ENCODE results near the gene IFIT2. TPM values are rescaled to one million over a fixed set of nuclear protein-coding genes. Genes with fewer than 3 reads are reported as not detected.
"Not testable (repeated sequence)": the region's sequence is repeated elsewhere in the genome, so short reads cannot be mapped to it uniquely, and the experiment has no call there.

The IFIT2 gene
- total RNA-seq, 1 donor from 2014 or later: 23.7 TPM

DNA sequence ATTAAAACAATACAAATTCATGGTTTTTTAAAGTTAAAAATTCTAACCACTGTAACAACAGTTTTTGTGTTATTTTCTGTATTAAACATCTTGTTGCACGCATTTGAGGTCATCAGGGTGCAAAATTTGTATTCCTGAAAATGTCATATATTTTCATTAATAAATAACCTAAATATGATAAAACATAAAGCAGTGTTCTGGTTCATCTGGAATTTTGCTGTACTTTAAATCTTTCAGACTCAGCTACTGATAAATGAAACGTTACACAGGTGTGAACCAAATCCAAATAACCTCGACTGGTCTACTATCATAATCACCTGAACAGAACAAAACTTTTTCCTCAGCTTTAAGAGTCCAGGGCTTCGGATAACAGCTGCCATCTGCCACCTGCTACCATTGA is 6.9 kb downstream of the IFIT2 start:
- DNase-seq: no peak

DNA sequence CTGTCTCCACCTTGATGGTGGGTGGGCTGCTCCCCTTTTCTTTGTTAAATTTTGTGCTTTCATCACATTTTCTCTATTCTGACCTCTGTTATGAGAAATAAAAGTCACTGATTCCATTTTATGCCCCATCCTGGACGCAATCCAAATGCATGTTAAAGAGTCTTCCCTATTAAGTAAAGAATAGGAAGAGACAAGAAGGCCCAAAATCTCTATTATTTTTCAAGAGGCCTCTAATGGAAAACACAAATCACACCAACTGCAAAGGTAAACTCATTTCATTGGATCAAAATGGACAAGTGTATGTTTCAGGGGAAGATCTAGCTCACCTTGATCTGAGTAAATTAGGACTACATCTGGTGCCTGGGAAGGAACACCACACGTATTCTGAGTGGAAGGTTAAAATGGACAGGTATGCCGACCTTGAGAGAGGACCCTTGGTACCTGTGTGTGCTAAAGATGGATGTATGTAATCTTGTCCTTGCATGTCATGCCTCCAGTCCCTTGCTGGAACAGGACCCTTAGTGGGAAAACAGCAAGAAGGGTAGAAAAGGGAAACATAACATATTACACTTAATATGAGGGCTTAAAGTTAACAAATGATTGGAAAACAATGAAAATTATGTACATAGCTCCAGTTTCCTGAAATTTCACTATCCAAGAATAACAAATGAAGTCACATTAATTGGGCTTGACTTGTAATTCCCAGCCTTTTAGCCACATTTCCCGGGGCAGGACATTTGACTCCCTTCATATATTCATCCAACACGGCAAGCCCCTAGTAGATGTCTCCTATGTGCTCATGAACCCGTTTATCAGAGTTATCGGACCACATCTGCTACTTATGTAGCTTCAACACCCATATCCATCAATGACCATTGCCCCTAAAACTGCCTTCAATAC is 7.6 kb downstream of the IFIT2 start:
- peak; percentile 17 for DNase-seq

- no peak for DNase-seq
These were observed 8.4 kb downstream of the IFIT2 start for GRCh38 chr10:89310056-89310893.

DNA sequence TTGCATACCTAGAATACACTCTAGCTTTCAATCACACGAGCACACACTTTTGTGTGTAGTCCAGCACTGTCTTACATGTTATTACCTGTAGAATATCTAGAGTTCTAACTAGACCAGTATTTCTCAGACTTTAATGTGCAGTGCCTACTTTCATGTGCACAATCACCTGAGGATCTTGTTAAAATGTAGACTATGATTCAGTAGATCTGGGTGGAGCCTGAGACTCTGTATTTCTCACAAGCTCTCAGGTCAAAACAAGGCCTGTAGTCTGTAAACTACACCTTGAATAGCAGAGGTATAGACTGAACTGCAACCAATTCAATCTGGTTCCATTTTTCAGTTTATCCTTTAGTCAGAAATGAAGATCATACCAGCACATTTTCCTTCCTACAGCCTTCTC is 11.1 kb downstream of the IFIT2 start:
- no peak for DNase-seq

DNA sequence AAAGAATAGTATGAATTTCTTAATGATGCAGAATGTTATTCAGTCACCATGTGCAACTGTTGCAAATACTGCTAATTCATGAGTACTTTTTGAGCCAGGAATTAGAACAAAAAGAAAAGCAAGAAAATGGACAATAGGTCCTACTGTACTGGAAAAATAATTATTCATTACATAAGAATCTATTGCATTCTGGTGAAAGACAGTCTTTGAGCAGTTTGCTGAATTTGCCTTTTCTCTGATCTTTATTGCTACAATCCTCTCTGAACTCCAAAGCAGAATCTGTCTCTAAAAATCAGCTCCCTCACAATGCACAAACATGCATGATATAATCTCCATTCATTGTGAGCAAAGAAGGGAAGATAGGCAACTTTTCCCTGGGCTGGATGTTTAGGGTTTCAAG is 12.8 kb downstream of the IFIT2 start:
- DNase-seq: no peak

DNA sequence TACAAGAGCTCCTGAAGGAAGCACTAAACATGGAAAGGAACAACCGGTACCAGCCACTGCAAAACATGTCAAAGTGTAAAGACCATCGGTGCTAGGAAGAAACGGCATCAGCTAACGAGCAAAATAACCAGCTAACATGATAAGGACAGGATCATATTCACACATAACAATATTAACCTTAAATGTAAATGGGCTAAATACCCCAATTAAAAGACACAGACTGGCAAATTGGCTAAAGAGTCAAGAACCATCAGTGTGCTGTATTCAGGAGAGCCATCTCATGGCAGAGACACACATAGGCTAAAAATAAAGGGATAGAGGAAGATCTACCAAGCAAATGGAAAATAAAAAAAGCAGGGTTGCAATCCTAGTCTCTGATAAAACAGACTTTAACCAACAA is 16.2 kb downstream of the IFIT2 start:
- not testable (repeated sequence) for DNase-seq

GRCh38 chr10:89325081-89325480 is 23.2 kb downstream of the IFIT2 start:
- DNase-seq: not testable (repeated sequence)

GRCh38 chr10:89325856-89326255 is 24.0 kb downstream of the IFIT2 start:
- not testable (repeated sequence) for DNase-seq

DNA sequence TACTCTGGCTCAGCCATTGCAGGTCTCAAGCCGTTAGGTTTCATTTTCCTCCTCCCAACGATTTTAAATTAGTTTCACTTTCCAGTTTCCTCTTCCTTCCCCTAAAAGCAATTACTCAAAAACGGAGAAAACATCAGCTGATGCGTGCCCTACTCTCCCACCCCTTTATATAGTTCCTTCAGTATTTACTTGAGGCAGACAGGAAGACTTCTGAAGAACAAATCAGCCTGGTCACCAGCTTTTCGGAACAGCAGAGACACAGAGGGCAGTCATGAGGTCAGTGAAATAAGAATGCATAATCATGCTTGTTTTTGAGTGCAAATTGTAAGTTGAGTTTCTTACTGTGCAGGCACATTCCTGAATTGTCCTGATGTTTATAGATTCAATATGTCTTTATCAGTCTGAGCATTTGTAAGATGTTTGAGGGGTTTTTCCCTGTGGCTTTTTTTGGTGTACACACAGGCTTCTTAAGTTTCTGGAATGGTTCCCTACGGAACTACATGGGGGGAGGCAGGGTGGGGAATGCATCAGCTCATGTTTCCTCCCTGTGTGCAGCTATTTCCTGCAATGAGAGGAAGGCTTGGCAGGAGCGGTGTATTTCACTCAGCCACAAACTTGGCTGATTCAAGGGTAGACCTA is 26.1 kb downstream of the IFIT2 start, which contains the start of gene IFIT3:
Gene IFIT3 (plus strand): TSS at position 195 of the 639 bp plus-strand sequence. CDS start 77 bp downstream, at position 272.
- DNase-seq: peak; percentile 93

DNA sequence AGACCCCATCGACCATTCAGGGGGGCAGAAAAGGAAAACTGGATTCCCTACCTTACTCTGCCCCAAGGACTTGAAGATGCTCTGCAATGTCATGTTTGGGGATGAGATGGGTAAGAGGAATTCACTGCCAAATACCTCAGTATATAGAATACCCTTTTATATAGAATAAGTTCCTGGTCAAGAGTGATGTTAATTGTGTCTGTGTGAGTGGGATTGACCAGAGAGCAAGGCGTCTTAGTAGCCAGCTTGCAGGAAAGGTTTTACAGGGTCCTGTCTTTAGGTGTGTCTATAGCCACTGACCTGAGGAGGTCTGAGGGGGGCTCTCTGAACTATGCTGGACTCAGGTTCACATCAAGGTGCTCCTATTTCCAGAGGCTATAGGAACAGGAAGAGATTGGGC is 27.3 kb downstream of the IFIT2 start:
- DNase-seq: no peak

DNA sequence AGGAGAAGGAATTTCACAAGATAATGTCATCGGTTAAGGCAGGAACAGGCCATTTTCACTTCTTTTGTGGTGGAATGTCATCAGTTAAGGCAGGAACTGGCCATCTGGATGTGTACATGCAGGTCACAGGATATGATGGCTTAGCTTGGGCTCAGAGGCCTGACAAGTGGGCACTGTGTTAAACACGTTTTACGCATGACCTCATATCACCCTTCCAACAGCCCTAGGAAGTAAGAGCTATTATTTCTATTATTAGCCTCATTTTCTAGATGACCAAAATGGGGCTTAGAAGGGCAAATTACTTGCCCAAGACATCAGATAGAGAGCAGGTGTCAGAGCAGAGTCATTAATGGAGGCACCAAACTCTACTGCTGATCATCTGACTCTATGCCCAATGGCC is 28.2 kb downstream of the IFIT2 start:
- peak; percentile 26 for DNase-seq

DNA sequence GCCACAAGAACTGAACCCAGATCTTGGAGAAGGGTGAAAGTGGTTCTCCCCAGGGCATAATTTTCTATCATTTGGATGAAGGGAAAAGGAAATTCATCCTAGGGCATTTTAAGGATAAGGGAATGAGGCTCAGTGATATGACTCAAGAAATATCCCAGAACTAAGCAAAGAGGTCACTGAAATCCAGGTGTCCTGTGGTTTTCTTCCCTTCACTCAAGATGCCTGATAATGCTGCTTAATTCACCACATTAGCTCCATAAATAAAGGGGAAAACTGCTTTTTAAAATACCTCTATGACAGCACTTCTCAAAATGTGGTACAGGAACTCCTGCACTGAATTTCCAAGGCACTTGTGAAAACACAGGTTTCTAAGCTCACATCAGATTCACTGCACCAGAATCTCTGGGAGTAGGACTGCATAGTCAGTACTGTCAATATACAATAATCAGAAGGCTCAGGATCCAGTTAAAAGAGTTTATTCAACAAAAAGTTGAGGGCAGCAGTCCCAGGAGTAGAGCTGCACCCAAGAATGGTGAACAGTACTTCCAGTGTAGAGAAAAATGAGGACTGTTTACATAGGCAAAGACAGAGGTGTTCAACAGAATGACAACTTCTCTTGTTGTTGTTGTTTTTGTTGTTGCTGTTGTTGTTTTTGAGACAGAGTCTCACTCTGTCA is 28.8 kb downstream of the IFIT2 start:
- DNase-seq: no peak

- DNase-seq: not testable (repeated sequence)
These were observed 29.8 kb downstream of the IFIT2 start for GRCh38 chr10:89331487-89332122.

- peak; percentile 57 for DNase-seq
These were observed 30.3 kb downstream of the IFIT2 start for GRCh38 chr10:89332123-89332633.

GRCh38 chr10:89335226-89335625 is 33.4 kb downstream of the IFIT2 start:
- DNase-seq: no peak

DNA sequence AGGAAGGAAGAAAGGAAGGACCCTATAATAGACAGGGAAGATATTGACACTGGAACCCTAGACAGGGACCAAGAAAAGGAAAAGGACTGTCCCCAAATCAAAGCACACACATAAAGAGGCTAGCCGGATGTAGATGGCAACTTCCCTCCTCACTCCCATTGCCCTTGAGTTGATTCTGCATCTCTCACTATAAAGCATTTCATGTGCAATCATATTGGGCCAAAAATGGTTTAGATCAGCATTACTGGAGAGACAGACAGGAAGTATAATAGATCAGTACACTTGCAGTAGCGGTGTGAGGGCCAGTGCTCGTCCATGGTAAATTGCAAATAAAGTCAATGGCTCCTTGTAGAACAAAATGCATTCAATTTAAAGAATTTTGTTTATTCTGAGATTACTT is 34.4 kb downstream of the IFIT2 start:
- DNase-seq: no peak

DNA sequence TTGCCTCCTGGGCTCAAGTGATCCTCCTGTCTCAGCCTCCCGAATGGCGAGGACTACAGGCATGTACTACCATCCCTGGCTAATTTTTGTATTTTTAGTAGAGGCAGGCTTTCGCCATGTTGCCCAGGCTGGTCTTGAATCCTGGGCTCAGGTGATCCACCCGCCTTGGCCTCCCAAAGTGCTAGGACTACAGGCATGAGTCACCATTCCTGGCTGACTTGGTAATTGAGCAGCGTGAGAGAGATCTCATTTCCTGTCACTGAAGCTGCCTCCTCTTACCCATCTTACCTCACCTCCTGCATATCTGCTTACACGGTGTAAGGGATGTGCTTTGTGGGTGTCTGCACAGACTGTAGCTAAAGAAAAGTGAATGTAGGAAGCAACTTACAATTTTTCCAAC is 35.6 kb downstream of the IFIT2 start:
- DNase-seq: peak; percentile 68

DNA sequence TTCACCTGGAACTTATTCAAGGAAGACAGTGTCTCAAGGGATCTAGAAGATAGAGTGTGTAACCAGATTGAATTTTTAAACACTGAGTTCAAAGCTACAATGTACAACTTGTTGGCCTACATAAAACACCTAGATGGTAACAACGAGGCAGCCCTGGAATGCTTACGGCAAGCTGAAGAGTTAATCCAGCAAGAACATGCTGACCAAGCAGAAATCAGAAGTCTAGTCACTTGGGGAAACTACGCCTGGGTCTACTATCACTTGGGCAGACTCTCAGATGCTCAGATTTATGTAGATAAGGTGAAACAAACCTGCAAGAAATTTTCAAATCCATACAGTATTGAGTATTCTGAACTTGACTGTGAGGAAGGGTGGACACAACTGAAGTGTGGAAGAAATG is 36.9 kb downstream of the IFIT2 start:
- no peak for DNase-seq

GRCh38 chr10:89339875-89340274 is 38.0 kb downstream of the IFIT2 start:
- no peak for DNase-seq

- DNase-seq: no peak
These were observed 39.8 kb downstream of the IFIT2 start for GRCh38 chr10:89341649-89342048.

GRCh38 chr10:89342206-89342958 is 40.5 kb downstream of the IFIT2 start:
- DNase-seq: peak; percentile 90
